Coronary artery (tissue), 2 donors: ENCODE data around the gene TTC33.
"Not testable (repeated sequence)": the region's sequence is repeated elsewhere in the genome, so short reads cannot be mapped to it uniquely, and the experiment has no call there.

Source experiments
- DNase-seq: peaks from one replicate; pipeline ENCODE4 v3.0.0-alpha.2; 2017; ENCODE audit warnings: low spot score
- H3K27ac ChIP-seq, 2 donors: fragments of 200-600 bp; sonication (generic); one replicate each; pipeline ENCODE4 v1.5.1; 2016 to 2019
- H3K4me3 ChIP-seq: fragments of 200-600 bp; sonication (generic); 2 replicates; pipeline ENCODE4 v1.5.1; 2016; ENCODE audit warnings: mild to moderate bottlenecking, moderate library complexity
- CTCF ChIP-seq: fragments of 200-600 bp; sonication (generic); IDR thresholded peaks from one replicate; pipeline ENCODE4 v1.5.1; 2019; ENCODE audit warnings: antibody characterized with exemption

Gene TTC33

GRCh38 chr5:40568548-40568947, 187.2 kb downstream of the TTC33 start:
- H3K4me3 ChIP-seq = no peak overlapping the region
- no peak overlapping the region for H3K27ac ChIP-seq
- TF ChIP-seq CTCF = no peak
- DNase-seq = no peak

GRCh38 chr5:40563173-40563572, 192.6 kb downstream of the TTC33 start:
- not testable (repeated sequence) for DNase-seq, H3K4me3 ChIP-seq

GRCh38 chr5:40560474-40561110, 195.2 kb downstream of the TTC33 start:
- DNase-seq = no peak
- H3K27ac ChIP-seq = no peak overlapping the region
- no peak for TF ChIP-seq CTCF
- H3K4me3 ChIP-seq = no peak overlapping the region

More at GRCh38 chr5:40563173-40563572, 192.6 kb downstream of the TTC33 start:
- not testable (repeated sequence) for H3K27ac ChIP-seq

GRCh38 chr5:40559306-40559705, 196.5 kb downstream of the TTC33 start:
- no peak overlapping the region for H3K4me3 ChIP-seq
- no peak for DNase-seq
- no peak overlapping the region for H3K27ac ChIP-seq
- TF ChIP-seq CTCF = no peak

GRCh38 chr5:40557501-40557900, 198.3 kb downstream of the TTC33 start:
- DNase-seq = no peak
- Histone ChIP-seq H3K27ac (no peak overlapping the region), H3K4me3 (no peak overlapping the region)
- no peak for TF ChIP-seq CTCF

- TF ChIP-seq CTCF = no peak
- H3K27ac ChIP-seq = no peak overlapping the region
These were observed 198.9 kb downstream of the TTC33 start for GRCh38 chr5:40556811-40557210.

GRCh38 chr5:40555886-40556285, 199.9 kb downstream of the TTC33 start:
- H3K4me3 ChIP-seq = no peak overlapping the region
- no peak overlapping the region for H3K27ac ChIP-seq
- TF ChIP-seq CTCF = no peak
- DNase-seq = no peak

More at GRCh38 chr5:40556811-40557210, 198.9 kb downstream of the TTC33 start:
- DNase-seq = no peak
- no peak overlapping the region for H3K4me3 ChIP-seq
